Caco-2 (cell line): ENCODE results near the gene TGFBRAP1. TPM values are rescaled to one million over a fixed set of nuclear protein-coding genes. Genes with fewer than 3 reads are reported as not detected.

Source experiments
- BruUV-seq: library from RNA; stranded (reverse); fragments of 400-500 nt; replicated peaks from 2 replicates; lab custom pipeline; 2021; lab: Mats Ljungman, UMichigan
- CTCF ChIA-PET: fragments of 300-600 bp; sonication (Branson Sonifier 250); formaldehyde crosslinking; loops from one replicate; lab custom pipeline; 2022; ENCODE audit warnings: antibody characterized with exemption; lab: Charles Lee
- POLR2A ChIA-PET: fragments of 300-600 bp; sonication (Branson Sonifier 250); formaldehyde crosslinking; loops from one replicate; lab custom pipeline; 2022; ENCODE audit warnings: antibody characterized with exemption; lab: Charles Lee
- DNase-seq, 2 experiments: peaks; one replicate each; pipeline versions ENCODE4 v3.0.0 to v3.0.0-alpha.2; 2020 to 2022
- H3K27me3 ChIP-seq: replicated peaks from 2 replicates; pipeline ENCODE4 v1.6.0; 2011; ENCODE audit warnings: low read length; ENCODE audit not compliant: control insufficient read depth, insufficient read depth
- H3K36me3 ChIP-seq: 2 replicates; pipeline ENCODE4 v1.5.1; 2011; ENCODE audit warnings: low read length; ENCODE audit not compliant: control insufficient read depth, insufficient read depth
- H3K4me1 ChIP-seq: fragments of 250-450 bp; sonication (Bioruptor Pico); 2 replicates; pipeline ENCODE4 v1.5.1; 2020; ENCODE audit warnings: mild to moderate bottlenecking
- H3K4me3 ChIP-seq: 2 replicates; pipeline ENCODE4 v1.5.1; 2011; ENCODE audit warnings: low read depth, mild to moderate bottlenecking, control low read depth, low read length
- H3K9me3 ChIP-seq: fragments of 250-450 bp; sonication (Bioruptor Pico); 2 replicates; pipeline ENCODE4 v1.5.1; 2020; ENCODE audit warnings: mild to moderate bottlenecking, moderate library complexity
- H3K27ac Mint-ChIP-seq: one replicate; pipeline ENCODE4 v1.8.0; 2022; ENCODE audit warnings: mixed read lengths; ENCODE audit not compliant: unreplicated experiment
- H3K27me3 Mint-ChIP-seq: one replicate; pipeline ENCODE4 v1.8.0; 2022; ENCODE audit warnings: mixed read lengths; ENCODE audit not compliant: insufficient read depth, unreplicated experiment
- H3K36me3 Mint-ChIP-seq: one replicate; pipeline ENCODE4 v1.8.0; 2022; ENCODE audit warnings: mild to moderate bottlenecking, mixed read lengths; ENCODE audit not compliant: insufficient read depth, unreplicated experiment
- H3K4me1 Mint-ChIP-seq: one replicate; pipeline ENCODE4 v1.8.0; 2022; ENCODE audit warnings: low read depth, mixed read lengths; ENCODE audit not compliant: unreplicated experiment
- H3K4me3 Mint-ChIP-seq: one replicate; pipeline ENCODE4 v1.8.0; 2022; ENCODE audit warnings: mild to moderate bottlenecking, moderate library complexity, mixed read lengths; ENCODE audit not compliant: unreplicated experiment
- H3K9me3 Mint-ChIP-seq: one replicate; pipeline ENCODE4 v1.8.0; 2022; ENCODE audit warnings: mixed read lengths; ENCODE audit not compliant: unreplicated experiment
- intact Hi-C: fragments of 100-400 bp; cut with micrococcal nuclease; formaldehyde crosslinking; loops from one replicate; pipeline ENCODE4 v1.10.0; 2022; ENCODE audit not compliant: unreplicated experiment
- total RNA-seq: library from RNA; stranded (reverse); gene quantifications from 2 replicates; pipeline ENCODE4 v1.2.3, GENCODE V29; 2022
- TF ChIP-seq, protein P1 (sequence below), 2 experiments: fragments of 200-600 bp in 1 of 2; IDR thresholded peaks; 1 replicate in 1 of 2; 2 replicates in 1 of 2; pipeline versions ENCODE4 v1.5.1 to v1.8.0; 2011 to 2022; ENCODE audit warnings: antibody characterized with exemption in 1 of 2, control low read depth in 1 of 2, inconsistent platforms in 1 of 2, low read depth in 1 of 2, low read length in 1 of 2, mild to moderate bottlenecking in 1 of 2, moderate library complexity in 1 of 2; ENCODE audit not compliant: insufficient read depth in 1 of 2, severe bottlenecking in 1 of 2, unreplicated experiment in 1 of 2

TGFBRAP1 gene
- total RNA-seq, 1 experiment from 2014 or later, result 26.0 TPM

DNA sequence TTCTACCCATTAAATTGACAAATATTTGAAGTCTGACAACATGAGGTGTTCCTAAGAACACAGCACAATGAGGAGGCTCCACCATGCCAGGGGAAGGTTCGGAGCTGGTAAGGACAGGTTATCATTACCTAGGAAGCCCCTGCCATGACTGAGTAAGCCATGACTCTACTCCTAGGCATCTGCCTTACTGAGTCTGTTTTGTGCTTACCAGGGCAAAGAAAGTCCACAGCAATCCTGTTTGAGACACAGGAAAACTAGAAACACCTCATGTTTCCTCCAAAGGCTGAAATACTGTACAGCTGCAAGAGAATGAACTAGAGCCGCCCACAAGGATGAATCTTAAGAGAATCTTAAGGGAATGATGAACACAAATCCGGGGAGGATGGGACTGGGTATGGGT is 11.6 kb downstream of the TGFBRAP1 start:
- Mint-ChIP-seq H3K27me3 (no peaks in the 10 kb centered on the region), H3K36me3 (no peaks in the 10 kb centered on the region), H3K4me3 (no peak overlapping the region), H3K9me3 (no peaks in the 10 kb centered on the region), H3K4me1 (peaks cover 10% of the 10 kb centered on the region), H3K27ac (no peak overlapping the region)
- POLR2A ChIA-PET, result no interaction called here
- Histone ChIP-seq H3K4me1 (0 out of 2 replicates have a peak, but pooled peaks cover 4% of the 10 kb centered on the region), H3K9me3 (no peaks in the 10 kb centered on the region), H3K36me3 (no peaks in the 10 kb centered on the region), H3K4me3 (no peak overlapping the region), H3K27me3 (no peaks in the 10 kb centered on the region)
- no TSS peak for BruUV-seq
- intact Hi-C loops, result no loop called here
- CTCF ChIA-PET, result no interaction called here
- DNase-seq, result no peak
- TF ChIP-seq, protein P1, sequence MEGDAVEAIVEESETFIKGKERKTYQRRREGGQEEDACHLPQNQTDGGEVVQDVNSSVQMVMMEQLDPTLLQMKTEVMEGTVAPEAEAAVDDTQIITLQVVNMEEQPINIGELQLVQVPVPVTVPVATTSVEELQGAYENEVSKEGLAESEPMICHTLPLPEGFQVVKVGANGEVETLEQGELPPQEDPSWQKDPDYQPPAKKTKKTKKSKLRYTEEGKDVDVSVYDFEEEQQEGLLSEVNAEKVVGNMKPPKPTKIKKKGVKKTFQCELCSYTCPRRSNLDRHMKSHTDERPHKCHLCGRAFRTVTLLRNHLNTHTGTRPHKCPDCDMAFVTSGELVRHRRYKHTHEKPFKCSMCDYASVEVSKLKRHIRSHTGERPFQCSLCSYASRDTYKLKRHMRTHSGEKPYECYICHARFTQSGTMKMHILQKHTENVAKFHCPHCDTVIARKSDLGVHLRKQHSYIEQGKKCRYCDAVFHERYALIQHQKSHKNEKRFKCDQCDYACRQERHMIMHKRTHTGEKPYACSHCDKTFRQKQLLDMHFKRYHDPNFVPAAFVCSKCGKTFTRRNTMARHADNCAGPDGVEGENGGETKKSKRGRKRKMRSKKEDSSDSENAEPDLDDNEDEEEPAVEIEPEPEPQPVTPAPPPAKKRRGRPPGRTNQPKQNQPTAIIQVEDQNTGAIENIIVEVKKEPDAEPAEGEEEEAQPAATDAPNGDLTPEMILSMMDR (IDR thresholded peaks at IDR 0.05; ENCODE audit: insufficient read depth in 1 of 2, low read depth in 1 of 2, low read length in 1 of 2, severe bottlenecking in 1 of 2, unreplicated experiment in 1 of 2), result no peak

DNA sequence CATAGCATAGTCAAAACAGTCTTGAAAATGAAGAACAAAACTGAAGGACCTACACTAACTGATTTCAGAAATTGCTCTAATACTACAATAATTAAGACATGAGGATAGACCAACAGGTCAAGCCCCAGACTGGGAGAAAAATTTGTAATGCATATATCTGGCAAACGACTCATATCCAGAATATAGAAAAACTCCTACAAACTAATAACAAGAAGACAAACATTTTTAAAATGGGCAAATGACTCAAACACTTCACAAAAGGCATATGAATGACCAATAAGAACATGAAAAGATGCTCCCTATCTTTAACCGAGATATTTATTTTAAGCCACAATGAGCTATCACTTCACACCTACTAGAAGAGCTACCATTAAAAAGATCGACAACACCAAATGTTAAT is 14.2 kb downstream of the TGFBRAP1 start:
- Mint-ChIP-seq H3K36me3 (no peaks in the 10 kb centered on the region), H3K27ac (no peak overlapping the region), H3K9me3 (no peaks in the 10 kb centered on the region), H3K27me3 (no peaks in the 10 kb centered on the region), H3K4me3 (no peak overlapping the region), H3K4me1 (peaks cover 6% of the 10 kb centered on the region)
- H3K4me1 ChIP-seq, result no peaks in the 10 kb centered on the region
- H3K36me3 ChIP-seq, result no peaks in the 10 kb centered on the region
- TF ChIP-seq, protein P1 (IDR thresholded peaks at IDR 0.05; ENCODE audit: insufficient read depth in 1 of 2, low read depth in 1 of 2, low read length in 1 of 2, severe bottlenecking in 1 of 2, unreplicated experiment in 1 of 2), result no peak
- H3K27me3 ChIP-seq, result no peaks in the 10 kb centered on the region
- H3K9me3 ChIP-seq, result no peaks in the 10 kb centered on the region
- H3K4me3 ChIP-seq, result no peak overlapping the region
- no TSS peak for BruUV-seq
- POLR2A ChIA-PET, result interaction anchor here (0.5 to 0.8 kb wide), 2 partner anchors 10 to 40 kb away, joined by 3 read pairs; no protein-coding TSS in a partner anchor
- intact Hi-C loops, result no loop called here
- no peak for DNase-seq
- CTCF ChIA-PET, result no interaction called here

DNA sequence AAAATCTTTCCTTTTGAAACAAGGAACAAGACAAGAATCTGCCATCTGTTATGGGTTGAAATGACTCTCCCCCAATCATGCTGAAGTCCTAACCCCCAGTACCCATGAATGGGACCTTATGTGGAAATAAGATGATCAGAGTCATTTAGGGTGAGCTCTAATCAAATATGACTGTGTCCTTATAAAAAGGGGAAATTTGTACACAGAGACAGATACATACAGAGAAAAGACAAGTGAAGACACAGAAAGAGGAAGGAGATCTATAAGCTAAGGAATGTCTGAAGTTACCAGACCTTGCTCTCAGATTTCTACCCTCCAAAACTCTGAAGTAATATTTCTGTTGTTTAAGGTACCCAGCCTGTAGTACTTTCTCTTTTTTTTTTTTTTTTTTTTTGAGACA is 15.7 kb downstream of the TGFBRAP1 start:
- Histone ChIP-seq H3K4me3 (no peak overlapping the region), H3K4me1 (no peaks in the 10 kb centered on the region), H3K27me3 (no peaks in the 10 kb centered on the region), H3K36me3 (no peaks in the 10 kb centered on the region), H3K9me3 (no peaks in the 10 kb centered on the region)
- H3K4me1 Mint-ChIP-seq, result no peaks in the 10 kb centered on the region
- TF ChIP-seq, protein P1 (IDR thresholded peaks at IDR 0.05; ENCODE audit: insufficient read depth in 1 of 2, low read depth in 1 of 2, low read length in 1 of 2, severe bottlenecking in 1 of 2, unreplicated experiment in 1 of 2), result no peak
- no peak overlapping the region for H3K27ac Mint-ChIP-seq
- H3K27me3 Mint-ChIP-seq, result no peaks in the 10 kb centered on the region
- no peak overlapping the region for H3K4me3 Mint-ChIP-seq
- intact Hi-C loops, result no loop called here
- BruUV-seq, result no TSS peak
- H3K9me3 Mint-ChIP-seq, result no peaks in the 10 kb centered on the region
- CTCF ChIA-PET, result no interaction called here
- no peaks in the 10 kb centered on the region for H3K36me3 Mint-ChIP-seq
- POLR2A ChIA-PET, result no interaction called here
- no peak for DNase-seq
